Activated B cell treated with CpG ODN at 0.5 μM for 24 hours (primary cell): ENCODE results near the gene TMEM161A. TPM values are rescaled to one million over a fixed set of nuclear protein-coding genes. Genes with fewer than 3 reads are reported as not detected.
A peak's percentile ranks its signal among the peaks of the same experiment; 100 is the strongest.

Source experiments
- ATAC-seq: fragments of 200-7000 bp; cut with Tn5 transposase; one replicate; pipeline ENCODE4 v1.10.0; 2021; ENCODE audit warnings: low read depth, mild to moderate bottlenecking, moderate library complexity
- CTCF ChIA-PET: fragments of 350-600 bp; sonication (Branson Sonifier 250); formaldehyde crosslinking; loops from one replicate; lab custom pipeline; 2021; ENCODE audit warnings: antibody characterized with exemption; lab: Charles Lee
- POLR2A ChIA-PET: fragments of 350-600 bp; sonication (Branson Sonifier 250); formaldehyde crosslinking; loops from one replicate; lab custom pipeline; 2021; ENCODE audit warnings: antibody characterized with exemption; lab: Charles Lee
- DNase-seq: peaks from one replicate; pipeline ENCODE4 v3.0.0; 2022
- H3K27ac Mint-ChIP-seq: one replicate; pipeline ENCODE4 v1.8.0; 2020; ENCODE audit warnings: mixed read lengths
- H3K27me3 Mint-ChIP-seq: one replicate; pipeline ENCODE4 v1.8.0; 2021; ENCODE audit warnings: mixed read lengths
- H3K36me3 Mint-ChIP-seq: one replicate; pipeline ENCODE4 v1.8.0; 2021; ENCODE audit warnings: low read depth, mixed read lengths
- H3K4me1 Mint-ChIP-seq: one replicate; pipeline ENCODE4 v1.8.0; 2021; ENCODE audit warnings: mixed read lengths
- H3K4me3 Mint-ChIP-seq: one replicate; pipeline ENCODE4 v1.8.0; 2020; ENCODE audit warnings: mild to moderate bottlenecking, mixed read lengths
- H3K9me3 Mint-ChIP-seq: one replicate; pipeline ENCODE4 v1.8.0; 2020; ENCODE audit warnings: mixed read lengths
- intact Hi-C: fragments of 100-400 bp; cut with micrococcal nuclease; formaldehyde crosslinking; loops from one replicate; pipeline ENCODE4 v1.15.1; 2024
- total RNA-seq: library from RNA; stranded (reverse); gene quantifications from 2 replicates; pipeline ENCODE4 v1.2.3, GENCODE V29; 2022
- TF ChIP-seq, protein P1 (sequence below): fragments of 200-600 bp; IDR thresholded peaks from one replicate; pipeline ENCODE4 v1.8.0; 2022; ENCODE audit warnings: antibody characterized with exemption, mild to moderate bottlenecking

Gene TMEM161A
- total RNA-seq, 1 donor from 2014 or later, result 22.6 TPM

DNA sequence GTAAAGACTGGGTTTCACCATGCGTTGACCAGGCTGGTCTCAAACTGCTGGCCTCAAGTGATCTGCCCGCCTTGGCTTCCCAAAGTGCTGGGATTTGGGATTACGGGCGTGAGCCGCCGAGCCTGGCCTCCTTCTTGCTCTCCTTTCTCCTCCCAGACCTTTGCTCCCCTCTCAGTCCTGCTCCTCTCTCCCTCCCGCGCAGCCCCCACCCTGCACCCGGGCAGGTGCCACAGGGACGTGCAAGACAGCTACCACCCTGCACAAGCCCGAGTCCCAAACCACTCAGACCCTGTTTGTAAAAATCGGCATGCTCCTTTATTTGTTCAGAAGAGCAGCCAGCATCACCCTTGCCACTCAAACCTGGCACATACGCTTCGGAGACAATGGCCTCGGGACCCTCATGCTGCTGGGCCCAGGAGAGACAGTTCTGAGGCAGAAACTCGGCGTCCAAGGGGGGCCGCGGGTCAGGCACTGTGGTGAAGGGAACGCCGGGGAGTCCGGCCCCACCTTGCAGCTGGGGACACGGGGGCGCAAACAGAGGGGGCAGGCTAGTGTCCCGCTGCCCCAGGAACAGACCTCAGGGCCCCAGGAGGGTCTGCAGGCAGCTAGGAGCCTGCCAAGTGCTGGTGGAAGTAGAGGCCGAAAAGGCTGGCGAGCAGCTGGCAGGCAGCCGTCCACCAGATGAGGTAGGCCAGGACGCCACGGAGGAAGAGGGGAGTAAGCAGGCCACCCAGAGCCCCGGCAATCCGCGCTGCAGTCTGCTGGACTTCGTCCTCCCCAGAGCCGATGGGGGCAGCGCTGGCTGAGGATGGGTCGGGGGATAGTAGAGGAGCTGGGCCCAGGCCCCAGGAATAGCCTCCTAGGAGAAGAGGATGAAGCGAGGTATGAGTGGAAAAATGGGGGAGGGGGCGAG lies 18.7 kb downstream of the TMEM161A start:
- Mint-ChIP-seq H3K27ac (no peak overlapping the region), H3K4me1 (no peaks in the 10 kb centered on the region), H3K4me3 (no peak overlapping the region), H3K9me3 (peaks cover 7% of the 10 kb centered on the region), H3K27me3 (no peaks in the 10 kb centered on the region), H3K36me3 (peaks cover 27% of the 10 kb centered on the region)
- TF ChIP-seq, protein P1, sequence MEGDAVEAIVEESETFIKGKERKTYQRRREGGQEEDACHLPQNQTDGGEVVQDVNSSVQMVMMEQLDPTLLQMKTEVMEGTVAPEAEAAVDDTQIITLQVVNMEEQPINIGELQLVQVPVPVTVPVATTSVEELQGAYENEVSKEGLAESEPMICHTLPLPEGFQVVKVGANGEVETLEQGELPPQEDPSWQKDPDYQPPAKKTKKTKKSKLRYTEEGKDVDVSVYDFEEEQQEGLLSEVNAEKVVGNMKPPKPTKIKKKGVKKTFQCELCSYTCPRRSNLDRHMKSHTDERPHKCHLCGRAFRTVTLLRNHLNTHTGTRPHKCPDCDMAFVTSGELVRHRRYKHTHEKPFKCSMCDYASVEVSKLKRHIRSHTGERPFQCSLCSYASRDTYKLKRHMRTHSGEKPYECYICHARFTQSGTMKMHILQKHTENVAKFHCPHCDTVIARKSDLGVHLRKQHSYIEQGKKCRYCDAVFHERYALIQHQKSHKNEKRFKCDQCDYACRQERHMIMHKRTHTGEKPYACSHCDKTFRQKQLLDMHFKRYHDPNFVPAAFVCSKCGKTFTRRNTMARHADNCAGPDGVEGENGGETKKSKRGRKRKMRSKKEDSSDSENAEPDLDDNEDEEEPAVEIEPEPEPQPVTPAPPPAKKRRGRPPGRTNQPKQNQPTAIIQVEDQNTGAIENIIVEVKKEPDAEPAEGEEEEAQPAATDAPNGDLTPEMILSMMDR, result no peak
- DNase-seq (no peak), ATAC-seq (no peak)
- ChIA-PET CTCF (no interaction called here), POLR2A (interaction anchor here (0.5 kb wide), 1 partner anchor 127 kb away, joined by 5 read pairs; no protein-coding TSS in a partner anchor)
- intact Hi-C loops, result no loop called here

DNA sequence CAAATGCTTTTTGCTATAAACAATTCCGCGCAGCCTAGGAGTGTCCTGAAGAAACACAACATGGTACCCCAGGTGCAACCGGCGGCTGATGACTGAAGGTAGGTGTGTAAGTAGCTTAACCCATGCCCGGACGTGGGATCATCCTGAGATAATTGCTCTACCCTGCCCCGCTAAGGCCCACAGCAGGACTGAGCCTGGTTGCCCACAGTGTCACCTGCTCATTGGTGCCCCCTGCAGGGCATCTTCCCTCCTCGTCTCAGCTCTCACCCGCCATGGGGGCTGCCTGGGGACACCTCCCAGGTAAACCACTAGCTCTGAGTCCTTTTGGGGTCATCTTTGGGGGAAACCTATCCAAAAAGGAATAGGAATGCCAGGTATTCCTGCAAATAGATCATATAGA lies 22.3 kb downstream of the TMEM161A start:
- CTCF ChIA-PET, result interaction anchor here (0.7 to 1.8 kb wide), 4 partner anchors 18 to 62 kb away, joined by 3 to 10 read pairs (median 6); no protein-coding TSS in a partner anchor
- H3K4me1 Mint-ChIP-seq, result peaks cover 13% of the 10 kb centered on the region
- no peaks in the 10 kb centered on the region for H3K9me3 Mint-ChIP-seq
- DNase-seq, result peak; percentile 38
- H3K36me3 Mint-ChIP-seq, result peaks cover 11% of the 10 kb centered on the region
- ATAC-seq, result peak; percentile 56
- no peak overlapping the region for H3K4me3 Mint-ChIP-seq
- no peaks in the 10 kb centered on the region for H3K27me3 Mint-ChIP-seq
- TF ChIP-seq, protein P1, result no peak
- POLR2A ChIA-PET, result no interaction called here
- intact Hi-C loops, result no loop called here
- H3K27ac Mint-ChIP-seq, result no peak overlapping the region

DNA sequence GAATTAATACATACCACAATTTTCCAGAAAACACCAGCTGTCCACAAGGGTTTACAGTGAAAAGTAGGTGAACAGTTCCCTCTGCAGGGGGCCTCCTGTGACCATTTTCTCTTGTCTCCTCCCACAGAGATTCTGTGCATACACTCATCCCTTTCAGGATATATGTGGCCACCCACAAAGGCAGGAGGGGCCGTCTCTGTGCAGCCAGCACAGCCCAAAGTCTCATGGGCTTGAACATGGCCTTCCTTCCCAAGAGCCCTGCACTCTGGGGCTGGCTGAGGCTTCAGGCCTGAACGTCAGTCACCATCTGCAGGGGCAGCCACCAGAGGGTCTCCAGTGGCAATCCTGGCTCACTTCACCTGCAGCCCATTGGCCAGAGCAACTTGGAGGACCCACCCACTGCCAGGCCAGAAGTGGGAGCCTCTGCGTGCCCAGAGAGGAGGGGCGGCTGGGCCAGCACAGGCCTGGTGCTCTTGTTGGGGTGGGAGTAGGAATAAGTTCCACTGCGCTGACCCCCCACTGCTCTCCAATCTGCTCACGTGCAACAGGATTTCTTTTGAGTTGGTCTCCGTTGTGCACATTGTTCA lies 25.1 kb downstream of the TMEM161A start:
- intact Hi-C loops, result no loop called here
- no peaks in the 10 kb centered on the region for H3K27me3 Mint-ChIP-seq
- peaks cover 23% of the 10 kb centered on the region for H3K4me1 Mint-ChIP-seq
- H3K27ac Mint-ChIP-seq, result no peak overlapping the region
- TF ChIP-seq, protein P1, result no peak
- CTCF ChIA-PET, result interaction anchor here (0.6 kb wide), 1 partner anchor 15 kb away, joined by 3 read pairs; no protein-coding TSS in a partner anchor
- POLR2A ChIA-PET, result interaction anchor here (0.6 to 0.7 kb wide), 2 partner anchors 10 to 194 kb away, joined by 7 to 10 read pairs; partner anchors contain the start of gene DDX49
- H3K36me3 Mint-ChIP-seq, result peaks cover 5% of the 10 kb centered on the region
- no peak overlapping the region for H3K4me3 Mint-ChIP-seq
- no peaks in the 10 kb centered on the region for H3K9me3 Mint-ChIP-seq
- ATAC-seq (no peak), DNase-seq (no peak)

DNA sequence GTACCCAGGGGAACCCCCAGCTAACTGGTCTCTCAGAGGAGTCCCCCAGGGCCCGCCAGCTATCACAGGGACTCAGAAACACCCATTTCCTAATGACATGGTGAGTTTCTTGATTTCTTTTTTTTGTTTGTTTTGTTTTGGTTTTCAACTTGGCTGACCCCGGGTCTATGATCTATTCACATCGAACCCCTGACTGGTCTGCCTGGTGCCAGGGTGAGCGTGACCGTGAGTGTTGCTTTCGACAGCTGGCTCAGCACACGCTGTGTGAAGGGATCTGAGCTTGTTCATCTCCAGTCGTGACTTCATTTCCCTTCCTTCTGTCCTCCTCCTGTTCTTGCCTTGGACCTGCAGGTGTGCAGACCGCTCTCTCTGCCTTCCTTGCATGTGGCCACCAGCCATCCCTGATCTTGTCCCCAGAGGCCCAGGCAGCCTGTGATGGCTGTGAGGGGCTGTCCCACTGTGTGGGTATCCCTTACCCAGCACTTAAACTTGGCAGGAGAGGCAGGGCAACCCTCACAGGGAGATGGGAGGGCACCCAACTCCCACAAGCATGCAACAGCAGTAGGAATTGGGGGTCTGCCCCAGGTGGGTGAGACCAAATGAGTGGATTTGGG lies 26.2 kb downstream of the TMEM161A start:
- ChIA-PET CTCF (no interaction called here), POLR2A (interaction anchor here (1.4 kb wide), 1 partner anchor 44 kb away, joined by 4 read pairs; no protein-coding TSS in a partner anchor)
- TF ChIP-seq, protein P1, result no peak
- ATAC-seq, result no peak
- intact Hi-C loops, result no loop called here
- no peaks in the 10 kb centered on the region for H3K9me3 Mint-ChIP-seq
- peaks cover 13% of the 10 kb centered on the region for H3K36me3 Mint-ChIP-seq
- H3K4me1 Mint-ChIP-seq, result peaks cover 23% of the 10 kb centered on the region
- no peaks in the 10 kb centered on the region for H3K27me3 Mint-ChIP-seq
- no peak for DNase-seq
- H3K4me3 Mint-ChIP-seq, result no peak overlapping the region
- no peak overlapping the region for H3K27ac Mint-ChIP-seq
